Neural progenitor cell (in vitro differentiated cells): ENCODE data around the gene CCDC107.

ENCODE experiments used
- CTCF ChIP-seq: fragments of 200-600 bp; sonication (generic); IDR thresholded peaks from 2 replicates; pipeline ENCODE4 v1.5.1; 2017; ENCODE audit warnings: antibody characterized with exemption, mild to moderate bottlenecking
- EZH2 ChIP-seq: fragments of 200-600 bp; sonication (generic); IDR thresholded peaks from 2 replicates; pipeline ENCODE4 v1.6.1; 2017; ENCODE audit warnings: antibody characterized with exemption, mild to moderate bottlenecking, moderate library complexity
- EZH2phosphoT487 ChIP-seq: fragments of 200-600 bp; sonication (generic); IDR thresholded peaks from 2 replicates; pipeline ENCODE4 v1.6.1; 2017; ENCODE audit warnings: antibody characterized with exemption

- no peak for TF ChIP-seq CTCF
- TF ChIP-seq EZH2 = no peak
- no peak for TF ChIP-seq EZH2phosphoT487
Measured at GRCh38 chr9:35618854-35619799, 39.0 kb upstream of the CCDC107 start.
